Osteoblast (primary cell): ENCODE measurements around the gene EFCAB7. TPM values are rescaled to one million over a fixed set of nuclear protein-coding genes. Genes with fewer than 3 reads are reported as not detected.

Source experiments
- DNase-seq: peaks from one replicate; pipeline ENCODE4 v3.0.0; 2011; ENCODE audit warnings: low spot score, mixed read lengths; ENCODE audit not compliant: insufficient read length; ENCODE audit errors: missing footprints
- H2AFZ ChIP-seq: 2 replicates; pipeline ENCODE4 v1.6.0; 2011; ENCODE audit warnings: mild to moderate bottlenecking, low read length
- H3K27ac ChIP-seq: 2 replicates; pipeline ENCODE4 v1.5.1; 2011; ENCODE audit warnings: mild to moderate bottlenecking, low read depth, low read length, moderate library complexity
- H3K27me3 ChIP-seq: 2 replicates; pipeline ENCODE4 v1.6.0; 2012; ENCODE audit warnings: mild to moderate bottlenecking, control low read depth, inconsistent platforms, low read length, moderate library complexity; ENCODE audit not compliant: insufficient read depth
- H3K36me3 ChIP-seq: 2 replicates; pipeline ENCODE4 v1.5.1; 2011; ENCODE audit warnings: mild to moderate bottlenecking, low read length, control low read depth, moderate library complexity; ENCODE audit not compliant: insufficient read depth
- H3K4me1 ChIP-seq: 2 replicates; pipeline ENCODE4 v1.5.1; 2011; ENCODE audit warnings: mild to moderate bottlenecking, low read length, control low read depth, moderate library complexity; ENCODE audit not compliant: insufficient read depth
- H3K4me2 ChIP-seq: 2 replicates; pipeline ENCODE4 v1.6.0; 2011; ENCODE audit warnings: mild to moderate bottlenecking, low read length; ENCODE audit not compliant: insufficient read depth
- H3K4me3 ChIP-seq: fragments of 200-600 bp; sonication (generic); 3 replicates; pipeline ENCODE4 v1.5.1; 2012; ENCODE audit warnings: mild to moderate bottlenecking, low read length, inconsistent platforms; ENCODE audit not compliant: insufficient read depth
- H3K79me2 ChIP-seq: 2 replicates; pipeline ENCODE4 v1.6.0; 2012; ENCODE audit warnings: mild to moderate bottlenecking, low read length, control low read depth, inconsistent platforms; ENCODE audit not compliant: insufficient read depth
- H3K9me3 ChIP-seq: 2 replicates; pipeline ENCODE4 v1.5.1; 2011; ENCODE audit warnings: low read depth, low read length, control low read depth
- H4K20me1 ChIP-seq: 2 replicates; pipeline ENCODE4 v1.6.0; 2012; ENCODE audit warnings: mild to moderate bottlenecking, low read length, control low read depth; ENCODE audit not compliant: insufficient read depth
- CTCF ChIP-seq: IDR thresholded peaks from 2 replicates; pipeline ENCODE4 v1.5.1; 2011; ENCODE audit warnings: mild to moderate bottlenecking, low read depth, low read length, moderate library complexity; ENCODE audit errors: extremely low read depth
- total RNA-seq: library from RNA; depleted of rRNA; stranded (reverse); fragments of >200 nt; gene quantifications from 2 replicates; pipeline ENCODE4 v1.2.3, GENCODE V29; 2012

EFCAB7 gene
- total RNA-seq, 1 donor, result 11.9 TPM

- TF ChIP-seq CTCF, result no peak
- no peaks in the 10 kb centered on the region for H3K27me3 ChIP-seq
- no peaks in the 10 kb centered on the region for H3K36me3 ChIP-seq
- H3K4me1 ChIP-seq, result peaks cover 7% of the 10 kb centered on the region
- H3K4me2 ChIP-seq, result no peak overlapping the region
- no peak overlapping the region for H3K4me3 ChIP-seq
- no peak overlapping the region for H3K27ac ChIP-seq
- H2AFZ ChIP-seq, result no peak overlapping the region
- no peak for DNase-seq
- H4K20me1 ChIP-seq, result peaks cover 15% of the 10 kb centered on the region
- no peaks in the 10 kb centered on the region for H3K9me3 ChIP-seq
- peaks cover 55% of the 10 kb centered on the region for H3K79me2 ChIP-seq
These were observed 80.5 kb downstream of the EFCAB7 start for GRCh38 chr1:63603810-63604209.

GRCh38 chr1:63607322-63607721 is 84.0 kb downstream of the EFCAB7 start:
- peaks cover 6% of the 10 kb centered on the region for H4K20me1 ChIP-seq
- no peak overlapping the region for H3K27ac ChIP-seq
- H3K4me2 ChIP-seq, result no peak overlapping the region
- H3K4me3 ChIP-seq, result no peak overlapping the region
- H2AFZ ChIP-seq, result no peak overlapping the region
- H3K79me2 ChIP-seq, result peaks cover 58% of the 10 kb centered on the region
- no peaks in the 10 kb centered on the region for H3K9me3 ChIP-seq
- no peaks in the 10 kb centered on the region for H3K36me3 ChIP-seq
- peaks cover 17% of the 10 kb centered on the region for H3K4me1 ChIP-seq
- TF ChIP-seq CTCF, result no peak
- H3K27me3 ChIP-seq, result no peaks in the 10 kb centered on the region
- no peak for DNase-seq

GRCh38 chr1:63611231-63611630 is 87.9 kb downstream of the EFCAB7 start:
- H3K36me3 ChIP-seq, result no peaks in the 10 kb centered on the region
- peak overlapping the region; percentile 48 for H3K27ac ChIP-seq
- DNase-seq, result no peak
- H3K4me1 ChIP-seq, result peaks cover 22% of the 10 kb centered on the region
- no peak for TF ChIP-seq CTCF
- H4K20me1 ChIP-seq, result peaks cover 6% of the 10 kb centered on the region
- H3K9me3 ChIP-seq, result no peaks in the 10 kb centered on the region
- no peaks in the 10 kb centered on the region for H3K27me3 ChIP-seq
- peak overlapping the region; percentile 66 for H3K4me2 ChIP-seq
- peak overlapping the region; percentile 27 for H2AFZ ChIP-seq
- peak overlapping the region; percentile 25 for H3K4me3 ChIP-seq
- H3K79me2 ChIP-seq, result peaks cover 35% of the 10 kb centered on the region

- Histone ChIP-seq H4K20me1 (no peaks in the 10 kb centered on the region), H3K4me3 (no peak overlapping the region), H2AFZ (no peak overlapping the region), H3K79me2 (peaks cover 34% of the 10 kb centered on the region), H3K36me3 (no peaks in the 10 kb centered on the region), H3K4me2 (no peak overlapping the region), H3K27me3 (no peaks in the 10 kb centered on the region), H3K9me3 (no peaks in the 10 kb centered on the region), H3K27ac (no peak overlapping the region), H3K4me1 (peaks cover 18% of the 10 kb centered on the region)
- DNase-seq, result no peak
- no peak for TF ChIP-seq CTCF
These were observed 89.2 kb downstream of the EFCAB7 start for GRCh38 chr1:63612564-63612963.
